ENCODE results near the gene PCNX4.

- TF ChIP-seq CTCF (IDR thresholded peaks at IDR 0.05) (no peak), POLR2A (IDR thresholded peaks at IDR 0.05) (no peak), EP300 (IDR thresholded peaks at IDR 0.05) (no peak)
Observed at GRCh38 chr14:60093080-60093479, 1.4 kb downstream of the PCNX4 start.

Data from ovary (tissue), 3 donors.